ENCODE results near the gene BLOC1S5.

BLOC1S5 gene

DNA sequence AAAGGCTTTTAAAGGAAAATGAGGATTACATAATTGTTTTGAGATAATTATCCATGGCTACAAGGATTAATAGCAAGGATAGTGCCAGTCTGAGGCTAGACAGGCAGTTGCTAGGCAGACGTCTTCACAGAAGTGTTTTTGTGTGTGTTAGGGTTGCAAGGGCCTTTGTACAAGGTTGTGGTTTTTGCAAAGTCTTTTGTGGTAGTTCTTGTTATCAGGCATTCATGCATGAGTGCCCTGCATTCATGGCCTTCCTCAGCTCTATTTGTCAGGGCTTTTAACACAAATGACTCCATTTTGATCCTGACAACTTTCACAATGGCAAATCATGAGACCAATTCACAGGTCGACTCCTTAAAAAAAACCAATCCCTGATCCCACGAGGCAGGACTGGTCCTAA, 85.5 kb downstream of the BLOC1S5 start:
- TF ChIP-seq CTCF (IDR thresholded peaks at IDR 0.05) = no peak

GRCh38 chr6:7976485-7977056, 87.6 kb downstream of the BLOC1S5 start:
- no peak for TF ChIP-seq CTCF (IDR thresholded peaks at IDR 0.05)

GRCh38 chr6:7975764-7976146, 88.4 kb downstream of the BLOC1S5 start:
- TF ChIP-seq CTCF (IDR thresholded peaks at IDR 0.05) = no peak

GRCh38 chr6:7974938-7975763, 89.0 kb downstream of the BLOC1S5 start:
- no peak for TF ChIP-seq CTCF (IDR thresholded peaks at IDR 0.05)

GRCh38 chr6:7974565-7974937, 89.6 kb downstream of the BLOC1S5 start:
- TF ChIP-seq CTCF (IDR thresholded peaks at IDR 0.05) = no peak

GRCh38 chr6:7973584-7973983, 90.6 kb downstream of the BLOC1S5 start:
- no peak for TF ChIP-seq CTCF (IDR thresholded peaks at IDR 0.05)

DNA sequence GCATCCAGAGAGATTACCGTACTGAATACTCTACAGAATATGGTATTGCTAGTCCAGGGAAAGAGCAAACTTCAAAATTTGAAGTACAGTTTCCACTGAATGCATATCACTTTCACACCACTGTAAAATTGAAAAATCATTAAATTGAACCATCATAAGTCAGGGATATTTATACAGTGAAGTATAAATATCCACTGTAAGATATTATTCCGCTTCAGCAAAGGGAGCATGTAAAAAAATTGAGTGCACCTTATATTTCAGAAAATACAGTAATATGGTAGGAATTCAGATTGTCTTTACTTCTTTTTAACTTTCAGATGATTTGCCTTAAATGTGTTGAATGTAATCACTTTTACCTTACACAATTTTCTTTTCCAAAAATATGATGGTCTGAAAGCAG, 92.7 kb downstream of the BLOC1S5 start:
- TF ChIP-seq CTCF (IDR thresholded peaks at IDR 0.05) = no peak

Data from LNCAP (cell line).